D721Med (cell line): Measurements from ENCODE around the gene C1QTNF6.

Experiments used
- DNase-seq: peaks from one replicate; pipeline ENCODE4 v3.0.0; 2011; ENCODE audit warnings: low spot score; ENCODE audit not compliant: insufficient read length
- FAIRE-seq: peaks from 2 replicates; lab custom pipeline; 2011; peaks lifted over from hg19 to GRCh38; lab: Jason Lieb, UNC
- TF ChIP-seq, protein P1 (sequence below): IDR thresholded peaks from 2 replicates; pipeline ENCODE4 v1.5.1; 2012; ENCODE audit warnings: mild to moderate bottlenecking, control low read depth; ENCODE audit not compliant: insufficient read depth; ENCODE audit errors: missing control alignments

C1QTNF6 gene

DNA sequence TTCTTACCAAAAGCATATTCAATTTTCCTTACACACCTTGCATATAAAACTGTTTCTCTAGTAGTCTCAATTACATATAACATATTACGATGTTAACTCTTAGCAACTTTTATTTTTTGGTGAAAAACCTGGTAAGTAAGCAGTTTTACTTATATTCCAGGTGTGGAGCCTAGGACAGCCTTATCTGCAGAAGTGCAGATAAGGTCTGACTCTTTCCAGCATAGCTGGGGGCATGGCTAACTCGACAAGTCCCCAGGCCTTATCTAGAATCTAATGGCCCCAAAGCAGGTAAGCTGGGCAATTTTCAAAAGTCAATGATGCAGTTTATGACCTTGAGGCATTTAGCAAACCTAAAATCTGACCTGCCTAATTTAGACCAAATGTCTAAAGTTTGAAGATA, 4.2 kb upstream of the C1QTNF6 start:
- FAIRE-seq (no peak), DNase-seq (no peak)
- TF ChIP-seq, protein P1, sequence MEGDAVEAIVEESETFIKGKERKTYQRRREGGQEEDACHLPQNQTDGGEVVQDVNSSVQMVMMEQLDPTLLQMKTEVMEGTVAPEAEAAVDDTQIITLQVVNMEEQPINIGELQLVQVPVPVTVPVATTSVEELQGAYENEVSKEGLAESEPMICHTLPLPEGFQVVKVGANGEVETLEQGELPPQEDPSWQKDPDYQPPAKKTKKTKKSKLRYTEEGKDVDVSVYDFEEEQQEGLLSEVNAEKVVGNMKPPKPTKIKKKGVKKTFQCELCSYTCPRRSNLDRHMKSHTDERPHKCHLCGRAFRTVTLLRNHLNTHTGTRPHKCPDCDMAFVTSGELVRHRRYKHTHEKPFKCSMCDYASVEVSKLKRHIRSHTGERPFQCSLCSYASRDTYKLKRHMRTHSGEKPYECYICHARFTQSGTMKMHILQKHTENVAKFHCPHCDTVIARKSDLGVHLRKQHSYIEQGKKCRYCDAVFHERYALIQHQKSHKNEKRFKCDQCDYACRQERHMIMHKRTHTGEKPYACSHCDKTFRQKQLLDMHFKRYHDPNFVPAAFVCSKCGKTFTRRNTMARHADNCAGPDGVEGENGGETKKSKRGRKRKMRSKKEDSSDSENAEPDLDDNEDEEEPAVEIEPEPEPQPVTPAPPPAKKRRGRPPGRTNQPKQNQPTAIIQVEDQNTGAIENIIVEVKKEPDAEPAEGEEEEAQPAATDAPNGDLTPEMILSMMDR = no peak

DNA sequence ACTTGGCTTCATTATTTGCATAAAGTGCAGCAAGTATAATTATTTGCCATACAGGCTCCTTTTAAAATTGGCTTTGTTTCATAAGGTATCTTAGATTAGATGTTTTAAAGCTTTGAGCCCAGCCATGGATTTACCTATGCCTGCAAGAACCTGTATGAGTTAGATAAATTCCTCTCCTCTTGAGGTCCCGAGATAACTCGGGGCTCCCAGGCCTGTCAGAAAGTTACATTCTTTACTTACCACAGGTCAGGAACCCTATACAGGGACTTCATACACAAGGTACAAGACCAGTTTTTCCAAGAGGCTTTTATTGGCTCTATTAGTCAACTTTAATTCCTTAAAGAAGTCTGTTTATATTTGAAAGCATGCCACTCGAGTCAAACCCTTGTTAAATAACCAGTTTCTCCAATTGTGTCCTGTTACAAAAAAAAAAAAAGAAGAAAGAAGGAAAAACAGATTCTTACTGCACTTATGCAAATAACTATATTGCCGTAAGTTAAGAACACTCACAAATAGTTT, 2.3 kb upstream of the C1QTNF6 start:
- no peak for DNase-seq
- FAIRE-seq = no peak
- TF ChIP-seq, protein P1 = no peak

DNA sequence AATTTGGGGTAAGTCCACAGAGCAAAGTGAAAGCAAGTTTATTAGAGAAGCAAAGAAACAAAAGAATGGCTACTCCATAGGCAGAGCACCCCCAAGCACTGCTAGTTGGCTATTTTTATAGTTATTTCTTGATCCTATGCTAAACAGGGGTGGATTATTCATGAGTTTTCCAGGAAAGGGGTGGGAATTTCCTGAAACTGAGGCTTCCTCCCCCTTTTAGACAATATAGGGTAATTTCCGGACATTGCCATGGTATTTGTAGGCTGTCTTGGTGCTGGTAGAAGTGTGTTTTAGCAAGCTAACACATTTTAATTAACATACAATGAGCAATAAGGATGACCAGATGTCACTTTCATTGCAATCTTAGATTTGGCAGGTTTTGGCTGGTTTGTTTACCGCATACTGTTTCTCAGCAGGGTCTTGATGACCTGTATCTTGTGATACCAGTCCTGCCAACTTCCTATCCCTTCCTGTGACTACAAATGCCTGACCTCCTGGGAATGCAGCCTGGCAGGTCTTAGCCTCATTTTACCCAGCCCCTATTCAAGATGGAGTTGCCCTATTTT, 937 bp upstream of the C1QTNF6 start:
- no peak for FAIRE-seq
- TF ChIP-seq, protein P1 = no peak
- DNase-seq = no peak

DNA sequence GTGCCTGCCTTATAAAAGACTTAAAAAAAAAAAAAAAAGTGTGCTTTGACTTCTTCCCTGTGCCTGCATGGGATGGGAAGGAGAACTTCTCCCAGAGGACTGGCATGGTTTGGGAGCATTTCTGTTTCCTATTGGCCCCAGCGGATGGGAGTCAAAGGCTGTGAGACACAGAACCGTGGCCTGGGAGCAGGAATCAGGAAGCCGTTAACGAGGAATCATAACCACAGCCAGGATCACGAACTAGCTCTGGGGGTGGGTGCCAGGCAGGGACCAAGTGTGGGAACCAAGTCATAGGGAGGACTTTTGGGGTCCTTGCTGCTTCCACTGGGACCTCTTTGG, 526 bp downstream of the C1QTNF6 start:
- no peak for DNase-seq
- no peak for FAIRE-seq
- TF ChIP-seq, protein P1 = no peak

DNA sequence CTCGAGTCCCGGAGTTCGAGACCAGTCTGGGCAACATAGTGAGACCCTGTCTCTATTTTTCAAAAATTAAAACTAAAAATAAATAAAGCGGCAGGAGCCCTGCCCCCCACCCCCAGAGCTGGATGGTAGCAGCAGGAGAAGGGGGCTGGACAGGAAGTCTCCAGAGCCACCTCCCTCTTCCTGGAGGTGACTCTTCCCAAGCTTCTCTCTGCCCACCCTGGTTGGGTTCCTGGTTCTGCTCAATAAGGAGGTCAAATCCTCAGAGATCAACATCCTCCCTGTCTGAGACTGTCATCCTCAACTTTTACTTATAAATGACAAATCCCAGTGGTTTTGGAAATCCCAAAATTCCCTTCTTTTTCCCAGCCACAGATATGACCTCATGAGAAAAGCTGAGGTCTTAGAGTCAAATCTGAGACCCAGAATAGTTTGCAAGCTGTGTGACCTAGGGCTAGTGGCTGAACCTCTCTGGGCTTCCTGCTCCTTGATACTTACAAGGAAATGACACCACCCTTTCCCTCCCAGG, 987 bp downstream of the C1QTNF6 start:
- no peak for DNase-seq
- TF ChIP-seq, protein P1 = no peak
- no peak for FAIRE-seq

DNA sequence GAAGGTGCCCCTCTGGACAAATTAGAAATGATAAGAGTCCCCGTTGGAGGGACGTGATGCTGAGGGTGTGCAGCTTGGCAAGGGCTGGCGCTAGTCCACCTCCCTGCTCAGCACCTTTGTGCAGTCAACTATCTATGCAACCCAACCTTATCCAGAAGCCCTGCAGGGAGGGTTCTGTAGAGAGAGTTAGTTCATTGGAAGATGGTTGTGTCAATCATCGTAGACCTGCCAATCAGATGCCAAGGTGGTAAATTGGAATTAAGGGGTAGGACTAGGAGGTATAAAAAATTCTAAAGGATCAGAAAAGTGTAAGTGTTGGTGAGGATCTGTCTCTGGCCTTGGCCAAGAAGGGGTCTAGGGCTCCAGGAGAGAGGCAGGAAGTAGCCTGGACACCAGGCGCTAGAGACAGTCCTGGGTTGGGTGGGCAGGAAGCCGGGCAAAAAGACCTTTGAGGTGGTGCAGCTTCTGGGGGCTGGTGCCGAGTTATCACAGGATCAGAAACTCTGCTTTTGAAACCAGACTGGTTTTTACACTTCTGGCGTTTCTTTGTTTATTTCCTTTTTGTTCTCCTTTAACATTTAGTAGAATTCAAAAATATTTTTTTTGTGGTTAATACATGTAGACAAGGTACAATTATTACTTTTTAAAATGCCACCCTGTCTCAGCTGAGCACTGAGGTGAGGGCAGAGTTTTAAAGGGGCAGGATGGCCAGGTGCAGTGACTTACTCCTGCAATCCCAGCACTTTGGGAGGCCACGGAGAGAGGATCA, 1.6 kb downstream of the C1QTNF6 start:
- DNase-seq (no peak), FAIRE-seq (no peak)
- TF ChIP-seq, protein P1 = no peak

DNA sequence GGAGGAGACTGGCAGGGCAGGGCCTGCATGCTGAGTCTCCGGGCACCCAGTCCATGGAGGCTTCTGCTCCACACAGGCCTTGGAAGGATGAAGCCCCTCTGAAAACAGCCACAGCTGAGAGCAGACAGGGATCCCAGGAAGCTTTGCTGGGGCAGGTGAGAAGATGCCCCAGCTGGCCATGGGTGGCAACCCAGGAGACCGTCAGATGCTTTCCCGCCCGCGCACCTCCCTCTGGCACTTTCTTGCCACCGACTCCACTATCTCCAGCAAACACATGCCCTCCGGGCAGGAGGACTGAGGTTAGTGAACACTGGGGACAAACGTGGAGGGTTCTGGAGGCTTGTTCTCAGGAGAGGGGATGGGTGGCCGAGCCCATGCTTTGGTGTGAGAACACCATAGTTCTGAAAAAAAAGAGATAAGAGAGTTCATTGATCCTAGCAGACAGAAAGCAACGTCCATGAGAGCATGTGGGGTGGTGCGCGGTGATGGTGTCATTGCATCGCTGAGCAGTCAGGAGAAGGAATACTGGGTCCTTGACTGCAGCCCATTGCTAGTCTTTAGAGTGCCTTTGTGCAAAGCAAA, 2.3 kb downstream of the C1QTNF6 start:
- DNase-seq (no peak), FAIRE-seq (no peak)
- TF ChIP-seq, protein P1 = no peak
